Measurements from ENCODE around the gene SEMA3G. TPM values are rescaled to one million over a fixed set of nuclear protein-coding genes. Genes with fewer than 3 reads are reported as not detected.

The SEMA3G gene
- total and polyA plus RNA-seq, 2 experiments from 2014 or later = 3.4 to 13.6 TPM

DNA sequence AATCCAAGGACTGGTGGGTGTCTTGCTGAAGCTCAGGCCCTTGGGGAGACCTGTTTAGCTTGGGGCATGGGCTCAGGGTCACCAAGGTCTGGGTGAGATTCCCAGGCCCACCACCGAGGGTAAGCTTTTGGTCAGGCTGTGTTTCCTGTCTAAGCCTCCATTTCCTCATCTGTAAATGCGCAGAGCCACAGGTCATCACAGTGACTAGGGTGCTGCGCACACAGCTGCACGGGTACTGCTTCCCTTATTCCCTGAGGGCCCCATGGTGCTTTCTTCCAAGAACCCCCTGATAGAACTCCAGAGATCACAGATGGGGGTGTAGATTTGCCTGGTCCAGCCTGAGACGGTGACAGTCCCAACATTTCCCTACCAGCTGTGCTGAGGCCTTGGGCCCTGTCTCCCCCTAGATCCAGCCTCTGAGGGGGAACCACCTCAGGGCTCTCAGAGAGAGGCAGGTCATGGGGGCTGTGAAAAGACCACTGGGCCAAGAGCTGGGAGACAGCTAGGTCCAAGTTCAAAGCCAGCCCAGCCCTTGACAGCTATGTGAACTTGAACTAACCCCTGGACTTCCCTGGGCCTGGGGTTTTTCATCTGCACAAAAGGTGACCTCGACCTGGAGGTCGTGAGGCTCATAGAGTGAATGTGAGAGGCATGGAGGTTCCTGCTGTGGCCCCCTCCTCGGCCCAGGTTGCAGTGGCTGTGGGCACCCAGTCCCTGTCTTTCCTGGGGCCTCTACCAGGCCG lies 60.7 kb downstream of the SEMA3G start:
- H3K27me3 ChIP-seq = no peaks in the 10 kb centered on the region
- no peaks in the 10 kb centered on the region for H3K9me3 ChIP-seq (ENCODE audit: low read depth)
- no peaks in the 10 kb centered on the region for H3K36me3 ChIP-seq
- TF ChIP-seq, protein P1, sequence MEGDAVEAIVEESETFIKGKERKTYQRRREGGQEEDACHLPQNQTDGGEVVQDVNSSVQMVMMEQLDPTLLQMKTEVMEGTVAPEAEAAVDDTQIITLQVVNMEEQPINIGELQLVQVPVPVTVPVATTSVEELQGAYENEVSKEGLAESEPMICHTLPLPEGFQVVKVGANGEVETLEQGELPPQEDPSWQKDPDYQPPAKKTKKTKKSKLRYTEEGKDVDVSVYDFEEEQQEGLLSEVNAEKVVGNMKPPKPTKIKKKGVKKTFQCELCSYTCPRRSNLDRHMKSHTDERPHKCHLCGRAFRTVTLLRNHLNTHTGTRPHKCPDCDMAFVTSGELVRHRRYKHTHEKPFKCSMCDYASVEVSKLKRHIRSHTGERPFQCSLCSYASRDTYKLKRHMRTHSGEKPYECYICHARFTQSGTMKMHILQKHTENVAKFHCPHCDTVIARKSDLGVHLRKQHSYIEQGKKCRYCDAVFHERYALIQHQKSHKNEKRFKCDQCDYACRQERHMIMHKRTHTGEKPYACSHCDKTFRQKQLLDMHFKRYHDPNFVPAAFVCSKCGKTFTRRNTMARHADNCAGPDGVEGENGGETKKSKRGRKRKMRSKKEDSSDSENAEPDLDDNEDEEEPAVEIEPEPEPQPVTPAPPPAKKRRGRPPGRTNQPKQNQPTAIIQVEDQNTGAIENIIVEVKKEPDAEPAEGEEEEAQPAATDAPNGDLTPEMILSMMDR (IDR thresholded peaks at IDR 0.05; ENCODE audit: low read depth, low read length) = no peak
- no peak overlapping the region for H3K4me3 ChIP-seq
- H3K4me1 ChIP-seq (ENCODE audit: low read depth) = no peaks in the 10 kb centered on the region
- no peak overlapping the region for H3K27ac ChIP-seq
- no peak for DNase-seq (ENCODE audit: low read depth in 1 of 2, low spot score in 1 of 2)

DNA sequence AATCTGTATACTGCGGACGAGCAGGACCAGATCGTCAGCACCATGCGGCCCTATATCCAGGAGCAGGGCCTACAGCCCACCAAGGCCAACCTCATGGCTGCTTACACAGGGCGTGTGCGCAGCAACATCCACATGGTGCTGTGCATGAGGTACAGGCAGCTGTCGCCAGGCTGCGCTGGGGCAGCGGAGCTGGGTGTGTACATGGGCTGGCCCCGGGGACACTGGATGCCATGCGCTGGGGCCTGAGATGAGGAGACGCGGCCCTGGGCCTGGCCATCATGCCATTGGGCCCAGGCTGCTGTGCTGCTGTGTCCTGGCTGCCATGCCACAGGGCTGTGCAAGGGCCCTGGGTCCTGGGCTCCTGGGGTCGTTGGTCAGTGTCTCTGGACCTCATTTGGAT lies 61.5 kb downstream of the SEMA3G start:
- TF ChIP-seq, protein P1 (IDR thresholded peaks at IDR 0.05; ENCODE audit: low read depth, low read length) = no peak
- no peaks in the 10 kb centered on the region for H3K9me3 ChIP-seq (ENCODE audit: low read depth)

More for the DNA sequence above, 61.5 kb downstream of the SEMA3G start:
- H3K4me3 ChIP-seq = no peak overlapping the region
- no peaks in the 10 kb centered on the region for H3K36me3 ChIP-seq
- H3K4me1 ChIP-seq (ENCODE audit: low read depth) = no peaks in the 10 kb centered on the region
- no peaks in the 10 kb centered on the region for H3K27me3 ChIP-seq
- H3K27ac ChIP-seq = no peak overlapping the region
- DNase-seq (ENCODE audit: low read depth in 1 of 2, low spot score in 1 of 2) = no peak

Other genes with a start within 250 kb of the SEMA3G start
- gene ALAS1, start 246.9 kb downstream of the SEMA3G start, total RNA-seq = 68.7 and 80.2 TPM in 2 replicates
- gene ALAS1, start 246.9 kb downstream of the SEMA3G start, polyA plus RNA-seq = 76.5 and 88.7 TPM in 2 replicates
- gene TLR9, start 219.5 kb downstream of the SEMA3G start, total RNA-seq = 0.15 TPM in 1 of 2 replicates, not detected in the other
- gene TLR9, start 219.5 kb downstream of the SEMA3G start, polyA plus RNA-seq = 0.51 TPM in 1 of 2 replicates, not detected in the other
- 53.0 and 70.5 TPM in 2 replicates for gene TWF2, start 205.9 kb downstream of the SEMA3G start, total RNA-seq
- gene TWF2, start 205.9 kb downstream of the SEMA3G start, polyA plus RNA-seq = 42.3 and 43.6 TPM in 2 replicates
- 4.8 and 13.1 TPM in 2 replicates for gene PPM1M, start 199.3 kb downstream of the SEMA3G start, total RNA-seq
- 10.7 and 16.1 TPM in 2 replicates for gene PPM1M, start 199.3 kb downstream of the SEMA3G start, polyA plus RNA-seq
- gene WDR82, start 166.5 kb downstream of the SEMA3G start, total RNA-seq = 30.7 and 36.6 TPM in 2 replicates
- gene WDR82, start 166.5 kb downstream of the SEMA3G start, polyA plus RNA-seq = 35.4 and 49.0 TPM in 2 replicates
- gene GLYCTK, start 157.3 kb downstream of the SEMA3G start, total RNA-seq = 6.9 and 11.5 TPM in 2 replicates
- gene GLYCTK, start 157.3 kb downstream of the SEMA3G start, polyA plus RNA-seq = 1.2 and 8.6 TPM in 2 replicates
- gene DNAH1, start 128.8 kb downstream of the SEMA3G start, total RNA-seq = 3.2 and 3.6 TPM in 2 replicates
- 0.81 and 1.4 TPM in 2 replicates for gene DNAH1, start 128.8 kb downstream of the SEMA3G start, polyA plus RNA-seq
- 100 and 115 TPM in 2 replicates for gene BAP1, start 35.1 kb downstream of the SEMA3G start, total RNA-seq
- 63.7 and 67.9 TPM in 2 replicates for gene BAP1, start 35.1 kb downstream of the SEMA3G start, polyA plus RNA-seq
- gene PHF7, start 34.4 kb downstream of the SEMA3G start, total RNA-seq = 14.2 and 22.9 TPM in 2 replicates
- gene PHF7, start 34.4 kb downstream of the SEMA3G start, polyA plus RNA-seq = 24.3 and 47.8 TPM in 2 replicates
- 1,875 and 4,623 TPM in 2 replicates for gene TNNC1, start 8.9 kb upstream of the SEMA3G start, total RNA-seq
- gene TNNC1, start 8.9 kb upstream of the SEMA3G start, polyA plus RNA-seq = 1,312 and 3,313 TPM in 2 replicates
- 131 and 205 TPM in 2 replicates for gene NISCH, start 10.5 kb upstream of the SEMA3G start, total RNA-seq
- gene NISCH, start 10.5 kb upstream of the SEMA3G start, polyA plus RNA-seq = 80.8 and 108 TPM in 2 replicates
- 0.81 and 2.2 TPM in 2 replicates for gene STAB1, start 50.2 kb upstream of the SEMA3G start, total RNA-seq
- gene STAB1, start 50.2 kb upstream of the SEMA3G start, polyA plus RNA-seq = 0.91 TPM in 1 of 2 replicates, not detected in the other
- gene NT5DC2, start 88.8 kb upstream of the SEMA3G start, total RNA-seq = 214 and 233 TPM in 2 replicates
- 113 and 120 TPM in 2 replicates for gene NT5DC2, start 88.8 kb upstream of the SEMA3G start, polyA plus RNA-seq
- gene UQCC5, start 91.5 kb upstream of the SEMA3G start, total RNA-seq = 1.0 and 23.8 TPM in 2 replicates
- 64.7 and 89.3 TPM in 2 replicates for gene UQCC5, start 91.5 kb upstream of the SEMA3G start, polyA plus RNA-seq
- gene PBRM1, start 240.8 kb upstream of the SEMA3G start, total RNA-seq = 48.8 and 76.2 TPM in 2 replicates
- 64.0 and 66.4 TPM in 2 replicates for gene PBRM1, start 240.8 kb upstream of the SEMA3G start, polyA plus RNA-seq
- gene GNL3, start 240.9 kb upstream of the SEMA3G start, total RNA-seq = 53.8 and 57.3 TPM in 2 replicates
- gene GNL3, start 240.9 kb upstream of the SEMA3G start, polyA plus RNA-seq = 83.2 and 92.2 TPM in 2 replicates

Data from cardiac muscle cell (in vitro differentiated cells and primary cell).